Thoracic aorta (tissue), 2 donors: Measurements from ENCODE around the gene CIPC. TPM values are rescaled to one million over a fixed set of nuclear protein-coding genes. Genes with fewer than 3 reads are reported as not detected.

Source experiments
- ATAC-seq: fragments of 150-250 bp; one replicate; pipeline ENCODE4 v1.8.0; 2017; ENCODE audit warnings: low read depth; ENCODE audit not compliant: insufficient number of reproducible peaks, low FRiP score
- DNase-seq: peaks from one replicate; pipeline ENCODE4 v3.0.0-alpha.2; 2020; ENCODE audit warnings: low spot score
- H3K27ac ChIP-seq, 2 donors: fragments of 200-600 bp; sonication (generic); 1 replicate in 1 of 2; 2 replicates in 1 of 2; pipeline ENCODE4 v1.5.1; 2016; ENCODE audit warnings: mild to moderate bottlenecking in 2 of 2, moderate library complexity in 2 of 2
- H3K27me3 ChIP-seq: fragments of 200-600 bp; sonication (generic); replicated peaks from 2 replicates; pipeline ENCODE4 v1.6.0; 2016; ENCODE audit warnings: mild to moderate bottlenecking; ENCODE audit not compliant: insufficient read depth
- H3K36me3 ChIP-seq: fragments of 200-600 bp; sonication (generic); one replicate; pipeline ENCODE4 v1.5.1; 2016
- H3K4me1 ChIP-seq, 2 donors: fragments of 200-600 bp; sonication (generic); 1 replicate in 1 of 2; 2 replicates in 1 of 2; pipeline versions ENCODE4 v1.5.1 to v1.6.0; 2016; ENCODE audit warnings: low read depth in 2 of 2, mild to moderate bottlenecking in 1 of 2; ENCODE audit not compliant: control insufficient read depth in 1 of 2
- H3K4me3 ChIP-seq: fragments of 200-600 bp; sonication (generic); 2 replicates; pipeline ENCODE4 v1.5.1; 2016; ENCODE audit warnings: mild to moderate bottlenecking
- H3K9me3 ChIP-seq: fragments of 200-600 bp; sonication (generic); 2 replicates; pipeline ENCODE4 v1.5.1; 2016
- total RNA-seq, 2 donors: library from RNA; depleted of rRNA; stranded (reverse); fragments of >200 nt; gene quantifications; one replicate each; pipeline versions ENCODE4 v1.1.0 to v1.2.3, GENCODE V29; 2016
- TF ChIP-seq, protein P1 (sequence below): fragments of 200-600 bp; sonication (generic); IDR thresholded peaks from one replicate; pipeline ENCODE4 v1.5.1; 2019; ENCODE audit warnings: antibody characterized with exemption

CIPC gene
- total RNA-seq, 2 donors from 2014 or later = 38.3 to 44.4 TPM

DNA sequence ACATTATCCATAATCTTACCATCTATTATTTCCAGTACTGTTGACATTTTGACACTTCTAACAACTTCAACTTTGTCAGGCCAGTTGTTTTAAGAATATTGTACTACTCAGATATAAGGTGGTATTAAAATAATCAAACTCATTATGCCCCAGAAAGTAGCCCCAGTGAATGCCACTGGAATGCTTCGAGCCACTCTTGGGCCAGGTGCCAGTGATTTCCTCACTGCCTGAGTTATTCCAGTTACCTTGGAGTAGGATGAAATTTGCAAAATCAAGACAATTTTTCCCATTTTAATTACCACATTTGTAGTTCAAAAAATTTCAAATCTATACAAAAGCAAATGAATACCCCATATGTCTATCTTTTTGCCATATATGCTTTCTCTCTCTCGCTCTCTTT lies 9.2 kb downstream of the CIPC start:
- Histone ChIP-seq H3K36me3 (peaks cover 15% of the 10 kb centered on the region), H3K4me3 (no peak overlapping the region), H3K27me3 (no peaks in the 10 kb centered on the region), H3K4me1 (peaks cover 56 to 74% of the 10 kb centered on the region in 2 donors), H3K27ac (peak overlapping the region in 1 of 2 donors; percentile 98), H3K9me3 (no peaks in the 10 kb centered on the region)
- ATAC-seq = no peak
- TF ChIP-seq, protein P1, sequence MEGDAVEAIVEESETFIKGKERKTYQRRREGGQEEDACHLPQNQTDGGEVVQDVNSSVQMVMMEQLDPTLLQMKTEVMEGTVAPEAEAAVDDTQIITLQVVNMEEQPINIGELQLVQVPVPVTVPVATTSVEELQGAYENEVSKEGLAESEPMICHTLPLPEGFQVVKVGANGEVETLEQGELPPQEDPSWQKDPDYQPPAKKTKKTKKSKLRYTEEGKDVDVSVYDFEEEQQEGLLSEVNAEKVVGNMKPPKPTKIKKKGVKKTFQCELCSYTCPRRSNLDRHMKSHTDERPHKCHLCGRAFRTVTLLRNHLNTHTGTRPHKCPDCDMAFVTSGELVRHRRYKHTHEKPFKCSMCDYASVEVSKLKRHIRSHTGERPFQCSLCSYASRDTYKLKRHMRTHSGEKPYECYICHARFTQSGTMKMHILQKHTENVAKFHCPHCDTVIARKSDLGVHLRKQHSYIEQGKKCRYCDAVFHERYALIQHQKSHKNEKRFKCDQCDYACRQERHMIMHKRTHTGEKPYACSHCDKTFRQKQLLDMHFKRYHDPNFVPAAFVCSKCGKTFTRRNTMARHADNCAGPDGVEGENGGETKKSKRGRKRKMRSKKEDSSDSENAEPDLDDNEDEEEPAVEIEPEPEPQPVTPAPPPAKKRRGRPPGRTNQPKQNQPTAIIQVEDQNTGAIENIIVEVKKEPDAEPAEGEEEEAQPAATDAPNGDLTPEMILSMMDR = no peak
- DNase-seq = no peak

DNA sequence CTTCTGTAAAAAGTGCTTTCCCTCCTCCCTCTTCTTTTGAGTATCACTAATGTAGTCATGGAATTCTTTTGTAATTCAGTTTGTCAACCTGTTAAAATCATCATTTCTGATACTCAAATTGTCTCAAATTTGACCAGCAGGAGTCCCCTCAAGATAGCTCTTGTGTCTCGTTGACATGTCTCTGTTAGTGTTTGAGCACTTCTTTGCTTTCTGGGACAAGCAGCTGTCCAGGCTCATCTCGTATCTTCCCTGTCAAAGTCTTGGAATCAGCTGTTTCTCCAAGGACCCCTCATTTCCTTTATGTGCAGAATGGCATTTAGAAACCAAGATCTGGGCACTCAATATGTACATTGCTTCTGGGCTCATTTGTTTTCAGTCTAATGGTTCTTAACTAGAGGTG lies 10.7 kb downstream of the CIPC start:
- TF ChIP-seq, protein P1 = no peak
- ATAC-seq (no peak), DNase-seq (no peak)
- no peaks in the 10 kb centered on the region for H3K27me3 ChIP-seq
- H3K27ac ChIP-seq = no peak overlapping the region
- peaks cover 46 to 61% of the 10 kb centered on the region in 2 donors for H3K4me1 ChIP-seq
- H3K9me3 ChIP-seq = no peaks in the 10 kb centered on the region
- H3K4me3 ChIP-seq = no peak overlapping the region
- peaks cover 20% of the 10 kb centered on the region for H3K36me3 ChIP-seq

DNA sequence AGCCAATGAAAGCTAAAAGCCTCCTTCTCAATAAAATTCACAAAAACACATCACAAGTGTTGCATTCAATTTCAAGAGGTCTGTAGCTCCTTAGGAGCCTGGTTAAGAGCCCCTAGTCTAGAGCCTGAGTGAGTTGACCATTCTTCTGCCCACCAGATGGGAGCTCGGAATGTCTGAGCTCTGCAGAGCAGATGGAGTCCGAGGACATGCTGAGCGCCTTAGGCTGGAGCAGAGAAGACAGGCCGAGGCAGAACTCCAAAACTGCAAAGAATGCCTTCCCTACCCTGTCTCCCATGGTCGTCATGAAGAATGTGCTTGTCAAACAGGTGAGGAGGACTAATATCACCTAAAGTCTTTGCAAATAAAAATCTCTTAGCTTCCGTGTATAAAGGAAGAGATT lies 11.6 kb downstream of the CIPC start:
- Histone ChIP-seq H3K27ac (peak overlapping the region; percentile 71 to 72), H3K4me1 (peaks cover 37 to 52% of the 10 kb centered on the region in 2 donors), H3K27me3 (no peaks in the 10 kb centered on the region), H3K36me3 (peaks cover 29% of the 10 kb centered on the region), H3K9me3 (no peaks in the 10 kb centered on the region), H3K4me3 (no peak overlapping the region)
- TF ChIP-seq, protein P1 = no peak
- ATAC-seq = no peak
- DNase-seq = no peak

DNA sequence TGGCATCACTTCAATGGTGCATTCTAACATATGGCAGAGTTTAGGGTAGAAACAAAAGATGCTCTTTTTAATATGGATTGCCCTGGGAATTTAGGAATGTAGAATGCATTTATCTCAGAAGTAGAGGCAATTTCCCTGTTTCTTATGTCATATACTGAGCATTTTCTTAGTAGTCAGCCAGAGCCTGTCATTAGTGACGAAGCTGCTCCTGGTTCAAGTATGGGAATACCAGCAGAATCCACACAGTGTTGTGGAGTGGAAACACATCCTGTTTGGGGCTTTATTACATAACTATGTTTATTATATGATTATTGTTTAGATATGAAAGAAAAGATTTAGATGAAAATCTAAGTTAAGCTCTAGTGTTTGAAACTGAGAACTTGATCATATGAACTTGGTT lies 12.2 kb downstream of the CIPC start:
- Histone ChIP-seq H3K27ac (peak overlapping the region; percentile 71 to 72), H3K27me3 (no peaks in the 10 kb centered on the region), H3K9me3 (no peaks in the 10 kb centered on the region), H3K4me3 (no peak overlapping the region), H3K4me1 (peaks cover 31 to 46% of the 10 kb centered on the region in 2 donors), H3K36me3 (peaks cover 35% of the 10 kb centered on the region)
- DNase-seq (no peak), ATAC-seq (no peak)
- TF ChIP-seq, protein P1 = no peak

DNA sequence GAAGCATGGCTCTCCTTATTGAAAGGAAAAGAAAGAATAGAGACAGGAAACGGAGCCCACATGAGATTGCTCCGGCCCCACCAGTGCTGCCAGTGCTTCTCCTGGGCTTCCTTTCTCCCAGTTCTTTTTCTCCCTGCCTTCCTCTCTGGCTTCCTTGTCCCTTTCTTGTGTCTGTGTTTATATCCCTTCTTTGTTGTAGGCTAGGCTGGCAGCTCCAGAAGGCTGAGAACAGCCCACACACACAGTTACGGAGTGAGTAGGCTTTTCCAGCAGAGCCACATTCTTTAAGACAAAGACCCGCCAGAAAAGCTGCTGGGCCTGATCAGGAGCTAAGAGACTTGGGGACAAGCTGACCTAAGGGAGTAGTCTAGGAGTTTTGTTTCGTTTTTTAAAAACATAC lies 13.0 kb downstream of the CIPC start:
- Histone ChIP-seq H3K4me1 (peaks cover 24 to 39% of the 10 kb centered on the region in 2 donors), H3K36me3 (peaks cover 35% of the 10 kb centered on the region), H3K27ac (peak overlapping the region; percentile 71 to 72), H3K27me3 (no peaks in the 10 kb centered on the region), H3K4me3 (peak overlapping the region; percentile 37), H3K9me3 (no peaks in the 10 kb centered on the region)
- ATAC-seq (no peak), DNase-seq (no peak)
- TF ChIP-seq, protein P1 = no peak
